NCI-H2081 (cell line): ENCODE results near the gene DDX54.
"Not testable (repeated sequence)": the region's sequence is repeated elsewhere in the genome, so short reads cannot be mapped to it uniquely, and the experiment has no call there.

Source experiments
- DNase-seq, 2 experiments: peaks; one replicate each; lab custom pipeline; 2025; lab: John Stamatoyannopoulos, UW

DDX54 gene

GRCh38 chr12:113120670-113121370 lies 64.5 kb downstream of the DDX54 start:
- DNase-seq, result peak in 1 of 2 experiments; percentile 75

DNA sequence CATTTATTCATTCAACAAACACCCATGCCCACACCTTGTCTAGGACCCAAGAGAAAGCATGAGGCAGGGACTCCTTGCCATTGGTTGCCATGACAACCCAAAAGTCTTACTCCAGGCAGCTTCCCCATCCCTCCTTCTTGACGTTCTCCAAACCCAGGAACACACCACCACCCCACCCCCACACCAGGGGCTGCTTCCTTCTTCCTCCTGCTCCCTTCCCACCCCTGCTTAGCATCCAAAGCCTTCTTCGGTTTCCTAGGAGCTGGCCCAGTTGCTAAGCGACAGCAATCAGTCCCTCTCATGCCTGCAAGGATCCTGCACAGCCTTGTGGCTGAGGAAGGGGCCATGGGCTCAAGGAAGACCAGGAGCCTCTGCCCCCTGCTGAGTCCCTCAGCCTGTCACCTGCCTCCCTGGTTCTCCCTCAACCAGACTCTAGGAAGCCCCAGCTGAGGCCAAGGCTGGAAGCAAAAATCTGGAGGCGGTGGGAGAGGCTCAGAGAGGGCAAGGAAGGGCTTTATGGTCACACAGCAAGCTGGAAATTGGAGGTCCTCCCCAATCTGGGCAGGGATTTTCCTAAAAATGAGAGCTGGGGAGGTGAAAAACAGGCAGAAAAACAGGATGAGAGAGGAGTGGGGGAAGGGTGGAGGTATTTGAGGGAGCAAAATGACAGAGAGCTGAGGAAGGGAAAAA lies 65.2 kb downstream of the DDX54 start:
- DNase-seq, result no peak

GRCh38 chr12:113118142-113118541 lies 67.1 kb downstream of the DDX54 start:
- no peak for DNase-seq

GRCh38 chr12:113117684-113118083 lies 67.6 kb downstream of the DDX54 start:
- not testable (repeated sequence) for DNase-seq

- no peak for DNase-seq
Observed at GRCh38 chr12:113116875-113117274, 68.4 kb downstream of the DDX54 start.

GRCh38 chr12:113115455-113116126 lies 69.7 kb downstream of the DDX54 start:
- DNase-seq, result no peak

DNA sequence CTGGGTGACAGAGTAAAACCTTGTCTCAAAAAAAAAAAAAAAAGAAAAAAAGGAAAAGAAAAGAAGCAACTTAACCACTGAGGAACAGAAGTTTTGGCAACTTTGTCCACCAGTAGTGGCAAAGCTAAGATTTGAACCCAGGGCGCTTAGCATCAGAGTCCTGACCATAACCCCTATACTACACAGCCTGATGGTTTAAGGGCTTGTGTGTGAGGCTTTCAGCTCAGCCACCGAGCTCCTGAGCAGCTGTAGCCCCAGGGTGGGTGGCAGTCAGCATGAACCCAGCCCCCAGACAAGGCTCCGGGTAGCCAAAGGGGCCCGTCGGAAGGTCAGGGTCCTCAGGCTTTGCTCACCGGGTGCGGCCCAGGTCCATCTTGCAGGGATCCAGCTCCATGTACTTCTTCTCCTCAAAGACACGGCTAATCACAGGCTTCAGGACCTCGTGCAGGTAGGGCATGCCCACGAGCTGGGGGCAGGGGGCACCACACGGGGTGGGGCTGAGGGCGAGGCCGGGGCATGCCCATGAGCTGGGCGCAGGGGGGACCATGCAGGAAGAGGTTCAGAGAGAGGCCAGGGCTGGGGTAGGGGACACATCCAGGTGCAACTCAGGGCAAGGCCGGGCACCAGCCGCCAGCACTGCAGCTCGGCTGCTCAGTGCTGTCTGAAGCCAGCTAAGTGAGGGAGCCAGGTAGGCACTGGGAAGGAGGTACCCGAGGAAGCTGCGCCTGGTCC lies 70.7 kb downstream of the DDX54 start:
- DNase-seq, result no peak

- no peak for DNase-seq
Observed at GRCh38 chr12:113113397-113113796, 71.9 kb downstream of the DDX54 start.

- no peak for DNase-seq
Observed at GRCh38 chr12:113112043-113112899, 73.0 kb downstream of the DDX54 start.

- no peak for DNase-seq
Observed at GRCh38 chr12:113111247-113111646, 74.0 kb downstream of the DDX54 start.

DNA sequence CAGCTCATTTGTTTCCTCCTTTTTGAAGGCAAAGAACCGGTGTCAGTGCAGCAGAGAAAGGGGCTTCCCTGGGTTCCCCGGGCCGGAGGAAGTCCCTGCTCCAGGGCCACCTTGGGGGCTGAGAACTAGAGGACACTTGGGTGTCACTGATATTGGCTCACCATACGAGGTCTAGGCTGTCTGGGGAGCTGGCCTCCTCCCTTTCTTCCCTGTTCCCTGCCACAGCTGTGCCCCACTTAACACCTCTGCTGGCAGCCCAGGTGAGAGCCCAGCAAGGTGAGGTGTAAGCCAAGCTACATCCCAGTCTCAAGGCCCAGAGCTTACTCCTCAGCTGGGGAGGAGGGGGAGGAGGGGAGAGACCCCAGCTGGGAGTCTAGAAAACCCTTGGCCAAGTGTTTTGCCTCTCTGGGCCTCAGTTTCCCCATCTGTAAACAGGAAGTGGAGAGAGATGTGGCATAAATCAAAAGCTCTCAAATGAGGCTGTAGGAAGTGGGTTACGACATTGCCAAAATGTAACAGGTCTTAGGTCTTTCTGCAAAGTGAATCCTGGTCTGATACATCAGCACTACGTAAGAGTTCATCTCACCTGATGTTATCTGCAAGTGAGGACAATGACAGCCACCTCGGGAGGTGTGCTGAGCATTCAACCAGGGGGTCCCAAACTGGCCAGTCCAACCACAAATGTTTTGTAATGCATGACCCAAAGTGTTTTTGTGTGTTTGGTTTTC lies 75.2 kb downstream of the DDX54 start:
- no peak for DNase-seq

GRCh38 chr12:113109360-113109759 lies 75.9 kb downstream of the DDX54 start:
- DNase-seq, result no peak

GRCh38 chr12:113108308-113108707 lies 77.0 kb downstream of the DDX54 start:
- no peak for DNase-seq
